Spleen (tissue), 7 donors: ENCODE results near the gene UGDH.
"Not testable (repeated sequence)": the region's sequence is repeated elsewhere in the genome, so short reads cannot be mapped to it uniquely, and the experiment has no call there.

Experiments used
- CTCF ChIP-seq, 11 experiments: fragments of 200-600 bp in 7 of 11; fragments of 450-650 bp in 4 of 11; sonication (generic) in 4 of 11; IDR thresholded peaks in 8 of 11; conservative IDR thresholded peaks in 3 of 11; 1 replicate in 7 of 11; 2 replicates in 4 of 11; pipeline versions ENCODE4 v1.4.0 to v1.8.0; 2016 to 2021; ENCODE audit warnings: antibody characterized with exemption in 11 of 11, inconsistent platforms in 4 of 11, mild to moderate bottlenecking in 1 of 11
- POLR2A ChIP-seq, 3 donors: fragments of 450-650 bp; IDR thresholded peaks; one replicate each; pipeline ENCODE4 v1.5.1; 2017; ENCODE audit warnings: antibody characterized with exemption in 3 of 3, mild to moderate bottlenecking in 1 of 3
- POLR2AphosphoS5 ChIP-seq, 3 donors: sonication (generic); formaldehyde crosslinking; IDR thresholded peaks; one replicate each; pipeline ENCODE4 v1.5.1; 2017; ENCODE audit warnings: antibody characterized with exemption in 3 of 3
- donor health status: DM: no; HTN: no; CAD: no; lungs with moderate emphysema.
- donor health status: DM: no; HTN: no; CAD: no.
- donor health status: DM: no; HTN: no; CAD: no.

DNA sequence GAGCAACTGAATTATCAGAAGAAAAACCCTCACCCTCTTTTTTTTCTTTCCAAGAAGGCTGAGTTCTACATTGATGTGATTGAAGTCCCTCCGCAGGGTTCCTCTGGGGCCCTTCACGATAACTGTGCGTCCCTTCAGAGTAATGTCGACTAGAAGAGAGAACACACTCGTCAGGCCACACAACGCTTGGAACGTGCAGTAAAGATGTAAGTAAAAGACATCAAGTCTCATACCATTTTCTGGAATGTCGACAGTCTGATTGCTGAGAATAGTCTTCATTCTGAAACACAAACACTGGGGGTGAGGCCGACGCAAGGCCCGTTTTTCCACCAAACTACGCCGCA is 69.1 kb downstream of the UGDH start:
- TF ChIP-seq CTCF (IDR thresholded peaks at IDR 0.05 in 8 of 11, conservative IDR thresholded peaks at IDR 0.05 in 3 of 11); POLR2A (IDR thresholded peaks at IDR 0.05); POLR2AphosphoS5 (IDR thresholded peaks at IDR 0.05): not testable (repeated sequence)
